OCI-LY1 (cell line): Measurements from ENCODE around the gene OTOL1.

ENCODE experiments used
- H2AFZ ChIP-seq: fragments of 200-600 bp; sonication (generic), shearing (Covaris generic); 2 replicates; pipeline ENCODE4 v1.6.0; 2014; ENCODE audit warnings: antibody characterized with exemption, mild to moderate bottlenecking, low read length
- H3F3A ChIP-seq: fragments of 200-600 bp; sonication (generic), shearing (Covaris generic); 2 replicates; pipeline ENCODE4 v1.6.0; 2014; ENCODE audit warnings: mild to moderate bottlenecking, antibody characterized with exemption, low read length, moderate library complexity; ENCODE audit not compliant: insufficient read depth
- H3K27ac ChIP-seq: fragments of 200-600 bp; sonication (generic); 2 replicates; pipeline ENCODE4 v1.5.1; 2014; ENCODE audit warnings: low read length, mixed run types, mild to moderate bottlenecking, low read depth; ENCODE audit not compliant: poor library complexity, severe bottlenecking
- H3K27me3 ChIP-seq: fragments of 200-600 bp; sonication (generic); 2 replicates; pipeline ENCODE4 v1.6.0; 2014; ENCODE audit warnings: antibody characterized with exemption, mild to moderate bottlenecking, low read length, moderate library complexity; ENCODE audit not compliant: insufficient read depth
- H3K36me3 ChIP-seq: fragments of 200-600 bp; sonication (generic); 2 replicates; pipeline ENCODE4 v1.6.1; 2014; ENCODE audit warnings: mild to moderate bottlenecking, antibody characterized with exemption, low read length, moderate library complexity, mixed read lengths; ENCODE audit not compliant: insufficient read depth
- H3K4me1 ChIP-seq: fragments of 200-600 bp; sonication (generic); 2 replicates; pipeline ENCODE4 v1.5.1; 2014; ENCODE audit warnings: mild to moderate bottlenecking, low read length, moderate library complexity; ENCODE audit not compliant: insufficient read depth, severe bottlenecking
- H3K4me2 ChIP-seq: fragments of 200-600 bp; sonication (generic), shearing (Covaris generic); 2 replicates; pipeline ENCODE4 v1.6.1; 2014; ENCODE audit warnings: low read length
- H3K4me3 ChIP-seq: fragments of 200-600 bp; sonication (generic); 2 replicates; pipeline ENCODE4 v1.5.1; 2014; ENCODE audit warnings: low read length, low read depth, mild to moderate bottlenecking, mixed read lengths; ENCODE audit not compliant: poor library complexity, severe bottlenecking
- H3K79me2 ChIP-seq: fragments of 200-600 bp; shearing (Covaris generic); 2 replicates; pipeline ENCODE4 v1.6.1; 2016; ENCODE audit warnings: mixed run types, low read length, mixed read lengths; ENCODE audit not compliant: insufficient read depth
- H3K9ac ChIP-seq: fragments of 200-600 bp; sonication (generic), shearing (Covaris generic); 2 replicates; pipeline ENCODE4 v1.6.1; 2014; ENCODE audit warnings: mild to moderate bottlenecking, low read length, mixed read lengths
- H3K9me2 ChIP-seq: fragments of 200-600 bp; sonication (generic), shearing (Covaris generic); 2 replicates; pipeline ENCODE4 v1.6.1; 2014; ENCODE audit warnings: low read depth, mild to moderate bottlenecking, low read length, mixed read lengths
- H3K9me3 ChIP-seq: fragments of 200-600 bp; shearing (Covaris generic); 2 replicates; pipeline ENCODE4 v1.6.1; 2014; ENCODE audit warnings: low read length, mixed read lengths
- H4K20me1 ChIP-seq: fragments of 200-600 bp; sonication (generic), shearing (Covaris generic); 2 replicates; pipeline ENCODE4 v1.6.0; 2016; ENCODE audit warnings: mild to moderate bottlenecking, low read length; ENCODE audit not compliant: insufficient read depth
- EZH2 ChIP-seq: fragments of 200-600 bp; sonication (generic), shearing (Covaris generic); IDR thresholded peaks from 2 replicates; pipeline ENCODE4 v1.8.0; 2017; ENCODE audit warnings: borderline replicate concordance, mixed run types, mild to moderate bottlenecking, antibody characterized with exemption, low read length, moderate library complexity, mixed read lengths
- TF ChIP-seq, protein P1 (sequence below): fragments of 200-600 bp; sonication (generic), shearing (Covaris generic); IDR thresholded peaks from 2 replicates; pipeline ENCODE4 v1.5.1; 2017; ENCODE audit warnings: mild to moderate bottlenecking, antibody characterized with exemption, low read length, moderate library complexity, mixed read lengths

Gene OTOL1

DNA sequence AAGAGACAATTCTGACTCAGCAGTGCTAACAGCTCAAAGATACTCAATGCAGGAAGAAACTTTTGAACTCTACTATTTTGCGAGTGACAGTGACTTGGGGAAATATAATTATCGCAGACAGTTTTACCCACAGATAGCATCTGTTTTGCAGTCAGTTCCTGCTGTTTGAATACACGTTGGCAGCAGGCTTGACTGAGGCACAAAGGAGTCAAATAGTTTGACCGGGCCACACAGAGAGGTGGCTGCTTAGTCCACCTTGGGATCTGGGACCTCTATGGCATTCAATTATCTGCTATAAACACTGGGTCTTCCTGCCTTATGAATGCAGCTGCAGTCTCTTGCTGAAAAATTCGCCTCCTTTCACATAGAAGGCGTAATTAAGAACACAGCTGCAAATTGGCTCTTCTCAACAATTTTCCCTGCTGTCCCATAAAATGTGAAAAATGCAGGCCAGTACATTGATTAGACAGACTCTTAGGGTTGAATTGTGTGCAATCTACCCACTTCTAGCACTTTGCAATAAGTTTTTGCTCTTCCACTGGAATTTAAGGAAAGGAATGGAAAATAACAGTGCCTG, 56.5 kb downstream of the OTOL1 start:
- no peaks in the 10 kb centered on the region for H4K20me1 ChIP-seq
- no peaks in the 10 kb centered on the region for H3K4me1 ChIP-seq
- H3K36me3 ChIP-seq = no peaks in the 10 kb centered on the region
- no peaks in the 10 kb centered on the region for H3K79me2 ChIP-seq
- no peak overlapping the region for H3K9ac ChIP-seq
- H3K4me3 ChIP-seq = no peak overlapping the region
- H3K27ac ChIP-seq = no peak overlapping the region
- H3K27me3 ChIP-seq = no peaks in the 10 kb centered on the region
- no peaks in the 10 kb centered on the region for H3K9me2 ChIP-seq
- no peaks in the 10 kb centered on the region for H3F3A ChIP-seq
- no peak overlapping the region for H3K4me2 ChIP-seq
- no peak for TF ChIP-seq EZH2
- TF ChIP-seq, protein P1, sequence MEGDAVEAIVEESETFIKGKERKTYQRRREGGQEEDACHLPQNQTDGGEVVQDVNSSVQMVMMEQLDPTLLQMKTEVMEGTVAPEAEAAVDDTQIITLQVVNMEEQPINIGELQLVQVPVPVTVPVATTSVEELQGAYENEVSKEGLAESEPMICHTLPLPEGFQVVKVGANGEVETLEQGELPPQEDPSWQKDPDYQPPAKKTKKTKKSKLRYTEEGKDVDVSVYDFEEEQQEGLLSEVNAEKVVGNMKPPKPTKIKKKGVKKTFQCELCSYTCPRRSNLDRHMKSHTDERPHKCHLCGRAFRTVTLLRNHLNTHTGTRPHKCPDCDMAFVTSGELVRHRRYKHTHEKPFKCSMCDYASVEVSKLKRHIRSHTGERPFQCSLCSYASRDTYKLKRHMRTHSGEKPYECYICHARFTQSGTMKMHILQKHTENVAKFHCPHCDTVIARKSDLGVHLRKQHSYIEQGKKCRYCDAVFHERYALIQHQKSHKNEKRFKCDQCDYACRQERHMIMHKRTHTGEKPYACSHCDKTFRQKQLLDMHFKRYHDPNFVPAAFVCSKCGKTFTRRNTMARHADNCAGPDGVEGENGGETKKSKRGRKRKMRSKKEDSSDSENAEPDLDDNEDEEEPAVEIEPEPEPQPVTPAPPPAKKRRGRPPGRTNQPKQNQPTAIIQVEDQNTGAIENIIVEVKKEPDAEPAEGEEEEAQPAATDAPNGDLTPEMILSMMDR = no peak
- no peak overlapping the region for H2AFZ ChIP-seq
- H3K9me3 ChIP-seq = no peaks in the 10 kb centered on the region
